Retina (tissue), 1 donor: Measurements from ENCODE around the gene ZNF423.

Experiments used
- DNase-seq: peaks from one replicate; pipeline ENCODE4 v3.0.0-alpha.2; 2016

The ZNF423 gene

GRCh38 chr16:49822649-49823370 lies 33.1 kb downstream of the ZNF423 start:
- DNase-seq: no peak

- peak; percentile 49 for DNase-seq
Observed at GRCh38 chr16:49821614-49822282, 34.2 kb downstream of the ZNF423 start.

- no peak for DNase-seq
Observed at GRCh38 chr16:49821156-49821555, 34.8 kb downstream of the ZNF423 start.

GRCh38 chr16:49817754-49818507 lies 38.0 kb downstream of the ZNF423 start:
- DNase-seq: no peak

- DNase-seq: no peak
Observed at GRCh38 chr16:49816875-49817274, 39.0 kb downstream of the ZNF423 start.

GRCh38 chr16:49811644-49812334 lies 44.1 kb downstream of the ZNF423 start:
- peak; percentile 61 for DNase-seq

GRCh38 chr16:49810831-49811230 lies 45.1 kb downstream of the ZNF423 start:
- DNase-seq: peak; percentile 61

GRCh38 chr16:49809561-49809960 lies 46.4 kb downstream of the ZNF423 start:
- peak; percentile 34 for DNase-seq

- peak; percentile 43 for DNase-seq
Observed at GRCh38 chr16:49809062-49809461, 46.9 kb downstream of the ZNF423 start.

GRCh38 chr16:49806446-49806845 lies 49.5 kb downstream of the ZNF423 start:
- no peak for DNase-seq

GRCh38 chr16:49801290-49801689 lies 54.6 kb downstream of the ZNF423 start:
- no peak for DNase-seq

GRCh38 chr16:49800876-49801275 lies 55.0 kb downstream of the ZNF423 start:
- DNase-seq: no peak

GRCh38 chr16:49800441-49800840 lies 55.5 kb downstream of the ZNF423 start:
- no peak for DNase-seq

- no peak for DNase-seq
Observed at GRCh38 chr16:49799172-49799571, 56.7 kb downstream of the ZNF423 start.

- DNase-seq: no peak
Observed at GRCh38 chr16:49795513-49795912, 60.4 kb downstream of the ZNF423 start.

- DNase-seq: no peak
Observed at GRCh38 chr16:49793244-49793643, 62.7 kb downstream of the ZNF423 start.

GRCh38 chr16:49789616-49790015 lies 66.3 kb downstream of the ZNF423 start:
- DNase-seq: no peak

GRCh38 chr16:49788986-49789385 lies 66.9 kb downstream of the ZNF423 start:
- no peak for DNase-seq

- DNase-seq: no peak
Observed at GRCh38 chr16:49788572-49788971, 67.3 kb downstream of the ZNF423 start.

GRCh38 chr16:49786926-49787557 lies 68.9 kb downstream of the ZNF423 start:
- DNase-seq: no peak

- DNase-seq: no peak
Observed at GRCh38 chr16:49785970-49786369, 69.9 kb downstream of the ZNF423 start.

GRCh38 chr16:49782405-49782804 lies 73.5 kb downstream of the ZNF423 start:
- DNase-seq: no peak

GRCh38 chr16:49781401-49781800 lies 74.5 kb downstream of the ZNF423 start:
- no peak for DNase-seq
